HepG2 (cell line): ENCODE data around the gene ADCY9. TPM values are rescaled to one million over a fixed set of nuclear protein-coding genes. Genes with fewer than 3 reads are reported as not detected.

Experiments
- ATAC-seq: fragments of 200-7000 bp; cut with Tn5 transposase; 3 replicates; pipeline ENCODE4 v1.9.1; 2020; ENCODE audit warnings: mild to moderate bottlenecking, moderate library complexity
- BruUV-seq: library from RNA; stranded (reverse); fragments of 400-500 nt; replicated peaks from 2 replicates; lab custom pipeline; 2021; lab: Mats Ljungman, UMichigan
- CTCF ChIA-PET: fragments of 300-600 bp; formaldehyde crosslinking; extraction: SDS; loops from one replicate; lab custom pipeline; 2021; ENCODE audit warnings: low total read pairs, inconsistent platforms, low intra/inter-chr PET ratio; lab: Yijun Ruan, JAX
- POLR2A ChIA-PET: fragments of 350-600 bp; sonication (Branson Sonifier 250); formaldehyde crosslinking; loops from one replicate; lab custom pipeline; 2020; ENCODE audit warnings: antibody characterized with exemption, inconsistent platforms; lab: Yijun Ruan, JAX
- DNase-seq: peaks from one replicate; pipeline ENCODE4 v3.0.0-alpha.2; 2015; ENCODE audit warnings: low spot score
- FAIRE-seq: peaks from 3 replicates; lab custom pipeline; 2011; peaks lifted over from hg19 to GRCh38; lab: Jason Lieb, UNC
- H2AFZ ChIP-seq: one replicate; pipeline ENCODE4 v1.6.1; 2011; ENCODE audit warnings: low read length, inconsistent platforms
- H3K27ac ChIP-seq: fragments of 300-600 bp; 3 replicates; pipeline ENCODE4 v1.8.0; 2011; ENCODE audit warnings: mixed run types, mild to moderate bottlenecking, mixed read lengths, low read length, inconsistent platforms; ENCODE audit not compliant: insufficient read depth; ENCODE audit errors: extremely low read length
- H3K27me3 ChIP-seq, 2 experiments: fragments of 200-600 bp in 1 of 2; 2 replicates in 1 of 2; 3 replicates in 1 of 2; pipeline versions ENCODE4 v1.6.0 to v1.8.0; 2011; ENCODE audit warnings: low read length in 2 of 2, mild to moderate bottlenecking in 2 of 2, moderate library complexity in 2 of 2, inconsistent platforms in 1 of 2; ENCODE audit not compliant: insufficient read depth in 2 of 2, control insufficient read depth in 1 of 2
- H3K36me3 ChIP-seq, 2 experiments: fragments of 200-600 bp in 1 of 2; replicated peaks in 1 of 2; 2 replicates in 1 of 2; 3 replicates in 1 of 2; pipeline versions ENCODE4 v1.5.1 to v1.8.0; 2011; ENCODE audit warnings: low read length in 2 of 2, inconsistent platforms in 1 of 2; ENCODE audit not compliant: insufficient read depth in 2 of 2, control insufficient read depth in 1 of 2
- H3K4me1 ChIP-seq: 2 replicates; pipeline ENCODE4 v1.5.1; 2012; ENCODE audit warnings: low read length, inconsistent platforms; ENCODE audit not compliant: insufficient read depth
- H3K4me2 ChIP-seq: 2 replicates; pipeline ENCODE4 v1.6.0; 2011; ENCODE audit warnings: low read depth, low read length, inconsistent platforms
- H3K4me3 ChIP-seq, 3 experiments: fragments of 200-600 bp in 1 of 3; sonication (generic), shearing (Covaris generic) in 1 of 3; replicated peaks in 1 of 3; 2 replicates each; pipeline ENCODE4 v1.5.1; 2011 to 2016; ENCODE audit warnings: low read length in 3 of 3, inconsistent platforms in 2 of 3, low read depth in 2 of 3, mild to moderate bottlenecking in 2 of 3, control low read depth in 1 of 3, mixed read lengths in 1 of 3; ENCODE audit not compliant: insufficient read depth in 1 of 3
- H3K79me2 ChIP-seq: one replicate; pipeline ENCODE4 v1.6.1; 2011; ENCODE audit warnings: low read length, inconsistent platforms; ENCODE audit not compliant: insufficient read depth
- H3K9ac ChIP-seq: 2 replicates; pipeline ENCODE4 v1.6.0; 2011; ENCODE audit warnings: mild to moderate bottlenecking, low read depth, low read length, inconsistent platforms; ENCODE audit not compliant: insufficient read depth
- H3K9me3 ChIP-seq: 2 replicates; pipeline ENCODE4 v1.5.1; 2012; ENCODE audit warnings: mild to moderate bottlenecking, low read length
- H4K20me1 ChIP-seq: 2 replicates; pipeline ENCODE4 v1.6.0; 2011; ENCODE audit warnings: inconsistent platforms, mild to moderate bottlenecking, low read length, moderate library complexity; ENCODE audit not compliant: insufficient read depth
- ATF7 ChIP-seq, 2 experiments: fragments of 450-650 bp in 1 of 2; sonication (generic) in 1 of 2; formaldehyde crosslinking in 1 of 2; IDR thresholded peaks; 2 replicates each; pipeline versions ENCODE4 v1.4.0 to v1.6.1; 2016 to 2020; ENCODE audit warnings: antibody characterized with exemption in 1 of 2, mild to moderate bottlenecking in 1 of 2, missing genetic modification reagents in 1 of 2
- CREB1 ChIP-seq, 2 experiments: fragments of 450-650 bp in 1 of 2; IDR thresholded peaks; 2 replicates each; pipeline ENCODE4 v1.6.1; 2016 to 2017; ENCODE audit warnings: control low read depth in 1 of 2, mild to moderate bottlenecking in 1 of 2, missing compliant biosample characterization in 1 of 2, missing genetic modification characterization in 1 of 2
- KDM2A ChIP-seq: sonication (generic); formaldehyde crosslinking; IDR thresholded peaks from 2 replicates; pipeline ENCODE4 v1.4.0; 2020; ENCODE audit warnings: low read depth, missing genetic modification reagents, borderline replicate concordance
- NFYC ChIP-seq: IDR thresholded peaks from 2 replicates; pipeline ENCODE4 v1.6.1; 2016; ENCODE audit warnings: missing genetic modification reagents, missing compliant biosample characterization
- NRL ChIP-seq: sonication (generic); formaldehyde crosslinking; IDR thresholded peaks from 2 replicates; pipeline ENCODE4 v1.5.0; 2020; ENCODE audit warnings: missing genetic modification reagents, mild to moderate bottlenecking, moderate library complexity, borderline replicate concordance
- ZNF225 ChIP-seq: sonication (generic); formaldehyde crosslinking; IDR thresholded peaks from 2 replicates; pipeline ENCODE4 v1.4.0; 2020; ENCODE audit warnings: mild to moderate bottlenecking, missing genetic modification reagents
- ZNF350 ChIP-seq: sonication (generic); formaldehyde crosslinking; IDR thresholded peaks from 2 replicates; pipeline ENCODE4 v1.4.0; 2020; ENCODE audit warnings: mild to moderate bottlenecking, low read depth, missing genetic modification reagents, borderline replicate concordance
- ZNF598 ChIP-seq: sonication (generic); formaldehyde crosslinking; IDR thresholded peaks from 2 replicates; pipeline ENCODE4 v1.5.1; 2020; ENCODE audit warnings: mild to moderate bottlenecking, missing genetic modification reagents, borderline replicate concordance
- ZNF75D ChIP-seq: sonication (generic); formaldehyde crosslinking; IDR thresholded peaks from 2 replicates; pipeline ENCODE4 v1.8.1; 2023; ENCODE audit warnings: missing genetic modification reagents, mild to moderate bottlenecking, borderline replicate concordance
- ZNF770 ChIP-seq: sonication (generic); formaldehyde crosslinking; IDR thresholded peaks from 2 replicates; pipeline ENCODE4 v1.5.0; 2020; ENCODE audit warnings: mild to moderate bottlenecking, missing genetic modification reagents
- ZSCAN25 ChIP-seq: sonication (generic); formaldehyde crosslinking; IDR thresholded peaks from 2 replicates; pipeline ENCODE4 v1.8.0; 2022; ENCODE audit warnings: mild to moderate bottlenecking, missing genetic modification reagents
- WGBS: methylation state at CpG from one replicate; pipeline ENCODE4 v1.1.6; 2017; ENCODE audit warnings: low lambda C conversion rate; 5-methylcytosine and 5-hydroxymethylcytosine counted together
- in situ Hi-C: cut with HindIII; loops from 2 replicates; pipeline ENCODE4 v1.10.0; 2017; ENCODE audit warnings: low pct_unique_long_range_greater_than_20kb; ENCODE audit not compliant: extremely low pct_ligation_motif_present
- intact Hi-C: fragments of 100-400 bp; cut with micrococcal nuclease; formaldehyde crosslinking; loops from one replicate; pipeline ENCODE4 v1.10.0; 2022; ENCODE audit not compliant: unreplicated experiment
- polyA plus RNA-seq, 8 experiments: library from polyadenylated mRNA; depleted of rRNA in 3 of 8; stranded (reverse) in 7 of 8; unstranded in 1 of 8; fragments of >200 nt; fragmentation: Illumina TruSeq in 4 of 8; extraction: Trizol in 4 of 8; gene quantifications; 2 replicates each; pipeline versions ENCODE4 v1.2.1 to v1.2.3, GENCODE V29; 2011 to 2016; ENCODE audit warnings: low read depth in 4 of 8, missing spikeins in 1 of 8, mixed read lengths in 1 of 8; ENCODE audit not compliant: insufficient read depth in 1 of 8
- total RNA-seq, 5 experiments: library from RNA; depleted of rRNA; stranded (reverse); fragments of >200 nt; fragmentation: Illumina TruSeq; extraction: Trizol; gene quantifications; 2 replicates each; pipeline ENCODE4 v1.2.3, GENCODE V29; 2016; ENCODE audit warnings: low read depth in 1 of 5
- TF ChIP-seq, protein P1 (sequence below): sonication (generic); formaldehyde crosslinking; IDR thresholded peaks from 2 replicates; pipeline ENCODE4 v1.4.0; 2020; ENCODE audit warnings: missing genetic modification reagents
- TF ChIP-seq, protein P2 (sequence below): sonication (generic); IDR thresholded peaks from 2 replicates; pipeline ENCODE4 v1.6.1; 2016; ENCODE audit warnings: low read depth, borderline replicate concordance
- TF ChIP-seq, protein P3 (sequence below): sonication (generic); formaldehyde crosslinking; IDR thresholded peaks from 2 replicates; pipeline ENCODE4 v1.5.1; 2020; ENCODE audit warnings: mild to moderate bottlenecking, missing genetic modification reagents, moderate library complexity

Gene ADCY9
- total and polyA plus RNA-seq, 2 of the 13 experiments (the other 11 are each of a cell fraction or from before 2014, with no cell fraction given) = 11.2 to 13.9 TPM

- Histone ChIP-seq H4K20me1 (no peaks in the 10 kb centered on the region), H3K27me3 (peaks cover 0 to 13% of the 10 kb centered on the region in 2 experiments; a peak in 3 of 5 replicates), H3K9ac (peak overlapping the region; percentile 66; the same call in 1 of the 2 replicates), H3K9me3 (no peaks in the 10 kb centered on the region), H3K4me3 (peak overlapping the region; percentile 56 to 91 (median 73)), H3K36me3 (peaks cover 8 to 12% of the 10 kb centered on the region in 2 experiments; a peak in 4 of 5 replicates), H3K27ac (no peak overlapping the region), H3K4me1 (no peaks in the 10 kb centered on the region), H2AFZ (peak overlapping the region; percentile 19), H3K4me2 (peak overlapping the region; percentile 89), H3K79me2 (no peaks in the 10 kb centered on the region)
- DNase-seq (peak; percentile 65), ATAC-seq (peak; percentile 84), FAIRE-seq (no peak)
- ChIA-PET POLR2A (interaction anchor here (1.1 kb wide), 1 partner anchor 21 kb away, joined by 3 read pairs; no protein-coding TSS in a partner anchor), CTCF (no interaction called here)
- intact Hi-C loops (loop anchor here (10.0 kb wide), 1 partner anchor 153 kb away; the partner anchor contains the start of gene ADCY9), in situ Hi-C loops (no loop called here)
- no TSS peak for BruUV-seq
- WGBS = 14% methylated on average over 10 of the region's 11 CpGs
- TF ChIP-seq, protein P1, sequence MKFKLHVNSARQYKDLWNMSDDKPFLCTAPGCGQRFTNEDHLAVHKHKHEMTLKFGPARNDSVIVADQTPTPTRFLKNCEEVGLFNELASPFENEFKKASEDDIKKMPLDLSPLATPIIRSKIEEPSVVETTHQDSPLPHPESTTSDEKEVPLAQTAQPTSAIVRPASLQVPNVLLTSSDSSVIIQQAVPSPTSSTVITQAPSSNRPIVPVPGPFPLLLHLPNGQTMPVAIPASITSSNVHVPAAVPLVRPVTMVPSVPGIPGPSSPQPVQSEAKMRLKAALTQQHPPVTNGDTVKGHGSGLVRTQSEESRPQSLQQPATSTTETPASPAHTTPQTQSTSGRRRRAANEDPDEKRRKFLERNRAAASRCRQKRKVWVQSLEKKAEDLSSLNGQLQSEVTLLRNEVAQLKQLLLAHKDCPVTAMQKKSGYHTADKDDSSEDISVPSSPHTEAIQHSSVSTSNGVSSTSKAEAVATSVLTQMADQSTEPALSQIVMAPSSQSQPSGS (CRISPR knock-in tag) = peak; percentile 89
- 0 out of 2 replicates have a peak, but pooled peaks have one; percentile 33 for TF ChIP-seq ZNF770 (CRISPR knock-in tag)
- peak; percentile 65 for TF ChIP-seq ATF7 (IDR thresholded peaks at IDR 0.05)
- TF ChIP-seq ATF7 (CRISPR knock-in tag; IDR thresholded peaks at IDR 0.05) = 0 out of 2 replicates have a peak, but pooled peaks have one; percentile 37
- TF ChIP-seq, protein P2, sequence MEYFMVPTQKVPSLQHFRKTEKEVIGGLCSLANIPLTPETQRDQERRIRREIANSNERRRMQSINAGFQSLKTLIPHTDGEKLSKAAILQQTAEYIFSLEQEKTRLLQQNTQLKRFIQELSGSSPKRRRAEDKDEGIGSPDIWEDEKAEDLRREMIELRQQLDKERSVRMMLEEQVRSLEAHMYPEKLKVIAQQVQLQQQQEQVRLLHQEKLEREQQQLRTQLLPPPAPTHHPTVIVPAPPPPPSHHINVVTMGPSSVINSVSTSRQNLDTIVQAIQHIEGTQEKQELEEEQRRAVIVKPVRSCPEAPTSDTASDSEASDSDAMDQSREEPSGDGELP = peak; percentile 92
- TF ChIP-seq ZSCAN25 (CRISPR knock-in tag) = peak; percentile 41; the same call in 1 of the 2 replicates
- TF ChIP-seq NRL = 0 out of 2 replicates have a peak, but pooled peaks have one; percentile 3
- TF ChIP-seq KDM2A = peak; percentile 63; the same call in 1 of the 2 replicates
- TF ChIP-seq NFYC (CRISPR knock-in tag) = peak; percentile 46
- peak; percentile 45; the same call in 1 of the 2 replicates for TF ChIP-seq ZNF350
- TF ChIP-seq ZNF225 (CRISPR knock-in tag) = no peak
- no peak for TF ChIP-seq ZNF75D (CRISPR knock-in tag)
- TF ChIP-seq, protein P3, sequence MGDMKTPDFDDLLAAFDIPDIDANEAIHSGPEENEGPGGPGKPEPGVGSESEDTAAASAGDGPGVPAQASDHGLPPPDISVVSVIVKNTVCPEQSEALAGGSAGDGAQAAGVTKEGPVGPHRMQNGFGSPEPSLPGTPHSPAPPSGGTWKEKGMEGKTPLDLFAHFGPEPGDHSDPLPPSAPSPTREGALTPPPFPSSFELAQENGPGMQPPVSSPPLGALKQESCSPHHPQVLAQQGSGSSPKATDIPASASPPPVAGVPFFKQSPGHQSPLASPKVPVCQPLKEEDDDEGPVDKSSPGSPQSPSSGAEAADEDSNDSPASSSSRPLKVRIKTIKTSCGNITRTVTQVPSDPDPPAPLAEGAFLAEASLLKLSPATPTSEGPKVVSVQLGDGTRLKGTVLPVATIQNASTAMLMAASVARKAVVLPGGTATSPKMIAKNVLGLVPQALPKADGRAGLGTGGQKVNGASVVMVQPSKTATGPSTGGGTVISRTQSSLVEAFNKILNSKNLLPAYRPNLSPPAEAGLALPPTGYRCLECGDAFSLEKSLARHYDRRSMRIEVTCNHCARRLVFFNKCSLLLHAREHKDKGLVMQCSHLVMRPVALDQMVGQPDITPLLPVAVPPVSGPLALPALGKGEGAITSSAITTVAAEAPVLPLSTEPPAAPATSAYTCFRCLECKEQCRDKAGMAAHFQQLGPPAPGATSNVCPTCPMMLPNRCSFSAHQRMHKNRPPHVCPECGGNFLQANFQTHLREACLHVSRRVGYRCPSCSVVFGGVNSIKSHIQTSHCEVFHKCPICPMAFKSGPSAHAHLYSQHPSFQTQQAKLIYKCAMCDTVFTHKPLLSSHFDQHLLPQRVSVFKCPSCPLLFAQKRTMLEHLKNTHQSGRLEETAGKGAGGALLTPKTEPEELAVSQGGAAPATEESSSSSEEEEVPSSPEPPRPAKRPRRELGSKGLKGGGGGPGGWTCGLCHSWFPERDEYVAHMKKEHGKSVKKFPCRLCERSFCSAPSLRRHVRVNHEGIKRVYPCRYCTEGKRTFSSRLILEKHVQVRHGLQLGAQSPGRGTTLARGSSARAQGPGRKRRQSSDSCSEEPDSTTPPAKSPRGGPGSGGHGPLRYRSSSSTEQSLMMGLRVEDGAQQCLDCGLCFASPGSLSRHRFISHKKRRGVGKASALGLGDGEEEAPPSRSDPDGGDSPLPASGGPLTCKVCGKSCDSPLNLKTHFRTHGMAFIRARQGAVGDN (CRISPR knock-in tag) = peak; percentile 41
- TF ChIP-seq ZNF598 (CRISPR knock-in tag) = 0 out of 2 replicates have a peak, but pooled peaks have one; percentile 63
- TF ChIP-seq CREB1 (IDR thresholded peaks at IDR 0.05) = peak; percentile 39; the same call in 1 of the 2 replicates
- TF ChIP-seq CREB1 (CRISPR knock-in tag; IDR thresholded peaks at IDR 0.05) = no peak
These were observed 154.8 kb downstream of the ADCY9 start for GRCh38 chr16:3961449-3961849.
